ENCODE data around the gene PCBP2.

GRCh38 chr12:53453953-53454640 is 2.2 kb downstream of the PCBP2 start:
- TF ChIP-seq CTCF (IDR thresholded peaks at IDR 0.05; ENCODE audit: low read depth, low read length) = no peak
- TF ChIP-seq, protein P1, sequence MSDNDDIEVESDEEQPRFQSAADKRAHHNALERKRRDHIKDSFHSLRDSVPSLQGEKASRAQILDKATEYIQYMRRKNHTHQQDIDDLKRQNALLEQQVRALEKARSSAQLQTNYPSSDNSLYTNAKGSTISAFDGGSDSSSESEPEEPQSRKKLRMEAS (IDR thresholded peaks at IDR 0.05; ENCODE audit: low read depth, low read length) = no peak

All from NB4 (cell line).